ENCODE results near the gene ITPR2. TPM values are rescaled to one million over a fixed set of nuclear protein-coding genes. Genes with fewer than 3 reads are reported as not detected.

Gene ITPR2
- total RNA-seq, 1 experiment from 2014 or later, result 41.6 TPM

- Mint-ChIP-seq H3K9me3 (ENCODE audit: unreplicated experiment) (no peaks in the 10 kb centered on the region), H3K27me3 (ENCODE audit: insufficient read depth, unreplicated experiment) (no peaks in the 10 kb centered on the region), H3K27ac (ENCODE audit: unreplicated experiment) (no peak overlapping the region), H3K36me3 (ENCODE audit: insufficient read depth, unreplicated experiment) (no peaks in the 10 kb centered on the region), H3K4me3 (ENCODE audit: unreplicated experiment) (no peak overlapping the region), H3K4me1 (ENCODE audit: low read depth, unreplicated experiment) (peaks cover 7% of the 10 kb centered on the region)
- intact Hi-C loops (cut with micrococcal nuclease; ENCODE audit: unreplicated experiment), result no loop called here
- TF ChIP-seq CTCF (IDR thresholded peaks at IDR 0.05; ENCODE audit: insufficient read depth in 1 of 2, low read depth in 1 of 2, low read length in 1 of 2, severe bottlenecking in 1 of 2, unreplicated experiment in 1 of 2), result no peak
- DNase-seq, result no peak
- Histone ChIP-seq H3K27me3 (replicated peaks; ENCODE audit: control insufficient read depth, insufficient read depth, low read length) (no peaks in the 10 kb centered on the region), H3K4me3 (ENCODE audit: low read depth, low read length) (no peak overlapping the region), H3K4me1 (peaks cover 19% of the 10 kb centered on the region), H3K9me3 (no peaks in the 10 kb centered on the region), H3K36me3 (ENCODE audit: control insufficient read depth, insufficient read depth, low read length) (no peaks in the 10 kb centered on the region)
- ChIA-PET CTCF (interaction anchor here (1.6 kb wide), 1 partner anchor 11 kb away, joined by 4 read pairs; the partner anchor contains the start of gene ITPR2), POLR2A (no interaction called here)
- no TSS peak for BruUV-seq (replicated peaks)
These were observed 11.0 kb downstream of the ITPR2 start for GRCh38 chr12:26822026-26822425.

GRCh38 chr12:26821212-26821701 is 11.7 kb downstream of the ITPR2 start:
- ChIA-PET CTCF (interaction anchor here (1.6 kb wide), 1 partner anchor 12 kb away, joined by 4 read pairs; the partner anchor contains the start of gene ITPR2), POLR2A (no interaction called here)
- BruUV-seq (replicated peaks), result no TSS peak
- no peak overlapping the region for H3K4me3 Mint-ChIP-seq (ENCODE audit: unreplicated experiment)
- TF ChIP-seq CTCF (IDR thresholded peaks at IDR 0.05; ENCODE audit: insufficient read depth in 1 of 2, low read depth in 1 of 2, low read length in 1 of 2, severe bottlenecking in 1 of 2, unreplicated experiment in 1 of 2), result no peak
- Histone ChIP-seq H3K4me1 (peaks cover 19% of the 10 kb centered on the region), H3K27me3 (replicated peaks; ENCODE audit: control insufficient read depth, insufficient read depth, low read length) (no peaks in the 10 kb centered on the region), H3K9me3 (no peaks in the 10 kb centered on the region), H3K4me3 (ENCODE audit: low read depth, low read length) (no peak overlapping the region), H3K36me3 (ENCODE audit: control insufficient read depth, insufficient read depth, low read length) (no peaks in the 10 kb centered on the region)
- H3K27me3 Mint-ChIP-seq (ENCODE audit: insufficient read depth, unreplicated experiment), result no peaks in the 10 kb centered on the region
- peaks cover 14% of the 10 kb centered on the region for H3K4me1 Mint-ChIP-seq (ENCODE audit: low read depth, unreplicated experiment)
- intact Hi-C loops (cut with micrococcal nuclease; ENCODE audit: unreplicated experiment), result no loop called here
- DNase-seq, result no peak
- H3K9me3 Mint-ChIP-seq (ENCODE audit: unreplicated experiment), result no peaks in the 10 kb centered on the region
- no peaks in the 10 kb centered on the region for H3K36me3 Mint-ChIP-seq (ENCODE audit: insufficient read depth, unreplicated experiment)
- no peak overlapping the region for H3K27ac Mint-ChIP-seq (ENCODE audit: unreplicated experiment)

- Mint-ChIP-seq H3K36me3 (ENCODE audit: insufficient read depth, unreplicated experiment) (peaks cover 3% of the 10 kb centered on the region), H3K4me1 (ENCODE audit: low read depth, unreplicated experiment) (peaks cover 14% of the 10 kb centered on the region), H3K27me3 (ENCODE audit: insufficient read depth, unreplicated experiment) (no peaks in the 10 kb centered on the region), H3K4me3 (ENCODE audit: unreplicated experiment) (no peak overlapping the region), H3K9me3 (ENCODE audit: unreplicated experiment) (no peaks in the 10 kb centered on the region), H3K27ac (ENCODE audit: unreplicated experiment) (no peak overlapping the region)
- BruUV-seq (replicated peaks), result no TSS peak
- Histone ChIP-seq H3K4me3 (ENCODE audit: low read depth, low read length) (no peak overlapping the region), H3K27me3 (replicated peaks; ENCODE audit: control insufficient read depth, insufficient read depth, low read length) (no peaks in the 10 kb centered on the region), H3K36me3 (ENCODE audit: control insufficient read depth, insufficient read depth, low read length) (peaks cover 2% of the 10 kb centered on the region; the same call in 1 of the 2 replicates), H3K4me1 (peaks cover 30% of the 10 kb centered on the region), H3K9me3 (no peaks in the 10 kb centered on the region)
- TF ChIP-seq CTCF (IDR thresholded peaks at IDR 0.05; ENCODE audit: insufficient read depth in 1 of 2, low read depth in 1 of 2, low read length in 1 of 2, severe bottlenecking in 1 of 2, unreplicated experiment in 1 of 2), result no peak
- ChIA-PET CTCF (no interaction called here), POLR2A (no interaction called here)
- DNase-seq, result no peak
- intact Hi-C loops (cut with micrococcal nuclease; ENCODE audit: unreplicated experiment), result no loop called here
These were observed 14.4 kb downstream of the ITPR2 start for GRCh38 chr12:26818636-26819035.

All from Caco-2 (cell line).